GM23248 (cell line): ENCODE data around the gene NPB.

Experiments used
- EZH2 ChIP-seq: fragments of 200-600 bp; sonication (generic); IDR thresholded peaks from 2 replicates; pipeline ENCODE4 v1.6.1; 2018; ENCODE audit warnings: antibody characterized with exemption, mild to moderate bottlenecking; ENCODE audit not compliant: insufficient read depth, poor library complexity, severe bottlenecking
- EZH2phosphoT487 ChIP-seq: fragments of 200-600 bp; sonication (generic); IDR thresholded peaks from 2 replicates; pipeline ENCODE4 v1.6.1; 2018; ENCODE audit warnings: antibody characterized with exemption, moderate library complexity, mild to moderate bottlenecking, low read depth; ENCODE audit not compliant: insufficient read depth

GRCh38 chr17:81934098-81934757 is 32.2 kb downstream of the NPB start:
- TF ChIP-seq EZH2 (no peak), EZH2phosphoT487 (no peak)
